HepG2 (cell line): ENCODE measurements around the gene SLC22A31. TPM values are rescaled to one million over a fixed set of nuclear protein-coding genes. Genes with fewer than 3 reads are reported as not detected.

ENCODE experiments used
- ATAC-seq: fragments of 200-7000 bp; cut with Tn5 transposase; 3 replicates; pipeline ENCODE4 v1.9.1; 2020; ENCODE audit warnings: mild to moderate bottlenecking, moderate library complexity
- BruUV-seq: library from RNA; stranded (reverse); fragments of 400-500 nt; replicated peaks from 2 replicates; lab custom pipeline; 2021; lab: Mats Ljungman, UMichigan
- CTCF ChIA-PET: fragments of 300-600 bp; formaldehyde crosslinking; extraction: SDS; loops from one replicate; lab custom pipeline; 2021; ENCODE audit warnings: low total read pairs, inconsistent platforms, low intra/inter-chr PET ratio; lab: Yijun Ruan, JAX
- POLR2A ChIA-PET: fragments of 350-600 bp; sonication (Branson Sonifier 250); formaldehyde crosslinking; loops from one replicate; lab custom pipeline; 2020; ENCODE audit warnings: antibody characterized with exemption, inconsistent platforms; lab: Yijun Ruan, JAX
- DNase-seq: peaks from one replicate; pipeline ENCODE4 v3.0.0-alpha.2; 2015; ENCODE audit warnings: low spot score
- FAIRE-seq: peaks from 3 replicates; lab custom pipeline; 2011; peaks lifted over from hg19 to GRCh38; lab: Jason Lieb, UNC
- H2AFZ ChIP-seq: one replicate; pipeline ENCODE4 v1.6.1; 2011; ENCODE audit warnings: low read length, inconsistent platforms
- H3K27ac ChIP-seq: fragments of 300-600 bp; 3 replicates; pipeline ENCODE4 v1.8.0; 2011; ENCODE audit warnings: mixed run types, mild to moderate bottlenecking, mixed read lengths, low read length, inconsistent platforms; ENCODE audit not compliant: insufficient read depth; ENCODE audit errors: extremely low read length
- H3K27me3 ChIP-seq, 2 experiments: fragments of 200-600 bp in 1 of 2; 2 replicates in 1 of 2; 3 replicates in 1 of 2; pipeline versions ENCODE4 v1.6.0 to v1.8.0; 2011; ENCODE audit warnings: low read length in 2 of 2, mild to moderate bottlenecking in 2 of 2, moderate library complexity in 2 of 2, inconsistent platforms in 1 of 2; ENCODE audit not compliant: insufficient read depth in 2 of 2, control insufficient read depth in 1 of 2
- H3K36me3 ChIP-seq, 2 experiments: fragments of 200-600 bp in 1 of 2; replicated peaks in 1 of 2; 2 replicates in 1 of 2; 3 replicates in 1 of 2; pipeline versions ENCODE4 v1.5.1 to v1.8.0; 2011; ENCODE audit warnings: low read length in 2 of 2, inconsistent platforms in 1 of 2; ENCODE audit not compliant: insufficient read depth in 2 of 2, control insufficient read depth in 1 of 2
- H3K4me1 ChIP-seq: 2 replicates; pipeline ENCODE4 v1.5.1; 2012; ENCODE audit warnings: low read length, inconsistent platforms; ENCODE audit not compliant: insufficient read depth
- H3K4me2 ChIP-seq: 2 replicates; pipeline ENCODE4 v1.6.0; 2011; ENCODE audit warnings: low read depth, low read length, inconsistent platforms
- H3K4me3 ChIP-seq, 3 experiments: fragments of 200-600 bp in 1 of 3; sonication (generic), shearing (Covaris generic) in 1 of 3; replicated peaks in 1 of 3; 2 replicates each; pipeline ENCODE4 v1.5.1; 2011 to 2016; ENCODE audit warnings: low read length in 3 of 3, inconsistent platforms in 2 of 3, low read depth in 2 of 3, mild to moderate bottlenecking in 2 of 3, control low read depth in 1 of 3, mixed read lengths in 1 of 3; ENCODE audit not compliant: insufficient read depth in 1 of 3
- H3K79me2 ChIP-seq: one replicate; pipeline ENCODE4 v1.6.1; 2011; ENCODE audit warnings: low read length, inconsistent platforms; ENCODE audit not compliant: insufficient read depth
- H3K9ac ChIP-seq: 2 replicates; pipeline ENCODE4 v1.6.0; 2011; ENCODE audit warnings: mild to moderate bottlenecking, low read depth, low read length, inconsistent platforms; ENCODE audit not compliant: insufficient read depth
- H3K9me3 ChIP-seq: 2 replicates; pipeline ENCODE4 v1.5.1; 2012; ENCODE audit warnings: mild to moderate bottlenecking, low read length
- H4K20me1 ChIP-seq: 2 replicates; pipeline ENCODE4 v1.6.0; 2011; ENCODE audit warnings: inconsistent platforms, mild to moderate bottlenecking, low read length, moderate library complexity; ENCODE audit not compliant: insufficient read depth
- AGO1 ChIP-seq: fragments of 200-400 bp; formaldehyde crosslinking; IDR thresholded peaks from 2 replicates; pipeline ENCODE4 v1.6.1; 2017; ENCODE audit warnings: mild to moderate bottlenecking, low read depth, low read length, moderate library complexity; ENCODE audit not compliant: poor library complexity, severe bottlenecking
- AKAP8 ChIP-seq: sonication (generic); formaldehyde crosslinking; IDR thresholded peaks from 2 replicates; pipeline ENCODE4 v1.5.1; 2020; ENCODE audit warnings: mild to moderate bottlenecking, missing genetic modification reagents
- HNRNPL ChIP-seq: fragments of 200-400 bp; formaldehyde crosslinking; IDR thresholded peaks from 2 replicates; pipeline ENCODE4 v1.6.1; 2017; ENCODE audit warnings: mild to moderate bottlenecking, low read depth, low read length
- KAT7 ChIP-seq: IDR thresholded peaks from 2 replicates; pipeline ENCODE4 v1.6.1; 2018; ENCODE audit warnings: borderline replicate concordance, missing compliant biosample characterization
- KDM2A ChIP-seq: sonication (generic); formaldehyde crosslinking; IDR thresholded peaks from 2 replicates; pipeline ENCODE4 v1.4.0; 2020; ENCODE audit warnings: low read depth, missing genetic modification reagents, borderline replicate concordance
- MAFG ChIP-seq: sonication (generic); formaldehyde crosslinking; IDR thresholded peaks from 2 replicates; pipeline ENCODE4 v1.5.1; 2020; ENCODE audit warnings: mild to moderate bottlenecking, missing genetic modification reagents
- MEIS1 ChIP-seq: sonication (generic); formaldehyde crosslinking; IDR thresholded peaks from 2 replicates; pipeline ENCODE4 v1.9.0; 2021; ENCODE audit warnings: mild to moderate bottlenecking, missing genetic modification reagents, moderate library complexity, borderline replicate concordance
- PITX1 ChIP-seq: sonication (generic); formaldehyde crosslinking; IDR thresholded peaks from 2 replicates; pipeline ENCODE4 v1.5.1; 2020; ENCODE audit warnings: mild to moderate bottlenecking, missing genetic modification reagents
- POLR2G ChIP-seq: fragments of 200-400 bp; formaldehyde crosslinking; IDR thresholded peaks from 2 replicates; pipeline ENCODE4 v1.6.1; 2018; ENCODE audit warnings: mild to moderate bottlenecking, low read depth, low read length, moderate library complexity
- SIN3A ChIP-seq: IDR thresholded peaks from 2 replicates; pipeline ENCODE4 v1.6.1; 2011; ENCODE audit warnings: low read depth, mild to moderate bottlenecking, control low read depth, low read length, borderline replicate concordance
- SNRNP70 ChIP-seq: fragments of 200-400 bp; formaldehyde crosslinking; IDR thresholded peaks from 2 replicates; pipeline ENCODE4 v1.6.1; 2017; ENCODE audit warnings: mild to moderate bottlenecking, low read depth, low read length, moderate library complexity
- SP140L ChIP-seq: sonication (generic); formaldehyde crosslinking; IDR thresholded peaks from 2 replicates; pipeline ENCODE4 v1.4.0; 2020; ENCODE audit warnings: missing genetic modification reagents, borderline replicate concordance
- TMF1 ChIP-seq: sonication (generic); formaldehyde crosslinking; IDR thresholded peaks from 2 replicates; pipeline ENCODE4 v1.8.1; 2022; ENCODE audit warnings: low read depth, missing genetic modification reagents
- ZFP36L1 ChIP-seq: sonication (generic); formaldehyde crosslinking; IDR thresholded peaks from 2 replicates; pipeline ENCODE4 v1.8.0; 2022; ENCODE audit warnings: mild to moderate bottlenecking, missing genetic modification reagents, moderate library complexity
- ZNF343 ChIP-seq: sonication (generic); formaldehyde crosslinking; IDR thresholded peaks from 2 replicates; pipeline ENCODE4 v1.4.0; 2020; ENCODE audit warnings: mild to moderate bottlenecking, missing genetic modification reagents
- ZNF557 ChIP-seq: sonication (generic); formaldehyde crosslinking; IDR thresholded peaks from 2 replicates; pipeline ENCODE4 v1.4.0; 2020; ENCODE audit warnings: missing genetic modification reagents
- ZNF567 ChIP-seq: sonication (generic); formaldehyde crosslinking; IDR thresholded peaks from 2 replicates; pipeline ENCODE4 v1.8.1; 2023; ENCODE audit warnings: mild to moderate bottlenecking, missing genetic modification reagents, borderline replicate concordance
- ZNF589 ChIP-seq: sonication (generic); formaldehyde crosslinking; conservative IDR thresholded peaks from 2 replicates; pipeline ENCODE4 v1.8.0; 2022; ENCODE audit warnings: mild to moderate bottlenecking, moderate library complexity, missing genetic modification reagents
- ZNF724P ChIP-seq: sonication (generic); formaldehyde crosslinking; IDR thresholded peaks from 2 replicates; pipeline ENCODE4 v1.8.0; 2022; ENCODE audit warnings: missing genetic modification reagents, borderline replicate concordance
- ZNF761 ChIP-seq: sonication (generic); formaldehyde crosslinking; conservative IDR thresholded peaks from 2 replicates; pipeline ENCODE4 v1.4.0; 2020; ENCODE audit warnings: mild to moderate bottlenecking, missing genetic modification reagents
- WGBS: methylation state at CpG from one replicate; pipeline ENCODE4 v1.1.6; 2017; ENCODE audit warnings: low lambda C conversion rate; 5-methylcytosine and 5-hydroxymethylcytosine counted together
- in situ Hi-C: cut with HindIII; loops from 2 replicates; pipeline ENCODE4 v1.10.0; 2017; ENCODE audit warnings: low pct_unique_long_range_greater_than_20kb; ENCODE audit not compliant: extremely low pct_ligation_motif_present
- intact Hi-C: fragments of 100-400 bp; cut with micrococcal nuclease; formaldehyde crosslinking; loops from one replicate; pipeline ENCODE4 v1.10.0; 2022; ENCODE audit not compliant: unreplicated experiment
- polyA plus RNA-seq, 8 experiments: library from polyadenylated mRNA; depleted of rRNA in 3 of 8; stranded (reverse) in 7 of 8; unstranded in 1 of 8; fragments of >200 nt; fragmentation: Illumina TruSeq in 4 of 8; extraction: Trizol in 4 of 8; gene quantifications; 2 replicates each; pipeline versions ENCODE4 v1.2.1 to v1.2.3, GENCODE V29; 2011 to 2016; ENCODE audit warnings: low read depth in 4 of 8, missing spikeins in 1 of 8, mixed read lengths in 1 of 8; ENCODE audit not compliant: insufficient read depth in 1 of 8
- total RNA-seq, 5 experiments: library from RNA; depleted of rRNA; stranded (reverse); fragments of >200 nt; fragmentation: Illumina TruSeq; extraction: Trizol; gene quantifications; 2 replicates each; pipeline ENCODE4 v1.2.3, GENCODE V29; 2016; ENCODE audit warnings: low read depth in 1 of 5
- TF ChIP-seq, protein P1 (sequence below): sonication (generic); formaldehyde crosslinking; IDR thresholded peaks from 2 replicates; pipeline ENCODE4 v1.4.0; 2020; ENCODE audit warnings: mild to moderate bottlenecking, missing genetic modification reagents, borderline replicate concordance

Gene SLC22A31
- total and polyA plus RNA-seq, 2 of the 13 experiments (the other 11 are each of a cell fraction or from before 2014, with no cell fraction given), result 67.3 to 83.3 TPM

DNA sequence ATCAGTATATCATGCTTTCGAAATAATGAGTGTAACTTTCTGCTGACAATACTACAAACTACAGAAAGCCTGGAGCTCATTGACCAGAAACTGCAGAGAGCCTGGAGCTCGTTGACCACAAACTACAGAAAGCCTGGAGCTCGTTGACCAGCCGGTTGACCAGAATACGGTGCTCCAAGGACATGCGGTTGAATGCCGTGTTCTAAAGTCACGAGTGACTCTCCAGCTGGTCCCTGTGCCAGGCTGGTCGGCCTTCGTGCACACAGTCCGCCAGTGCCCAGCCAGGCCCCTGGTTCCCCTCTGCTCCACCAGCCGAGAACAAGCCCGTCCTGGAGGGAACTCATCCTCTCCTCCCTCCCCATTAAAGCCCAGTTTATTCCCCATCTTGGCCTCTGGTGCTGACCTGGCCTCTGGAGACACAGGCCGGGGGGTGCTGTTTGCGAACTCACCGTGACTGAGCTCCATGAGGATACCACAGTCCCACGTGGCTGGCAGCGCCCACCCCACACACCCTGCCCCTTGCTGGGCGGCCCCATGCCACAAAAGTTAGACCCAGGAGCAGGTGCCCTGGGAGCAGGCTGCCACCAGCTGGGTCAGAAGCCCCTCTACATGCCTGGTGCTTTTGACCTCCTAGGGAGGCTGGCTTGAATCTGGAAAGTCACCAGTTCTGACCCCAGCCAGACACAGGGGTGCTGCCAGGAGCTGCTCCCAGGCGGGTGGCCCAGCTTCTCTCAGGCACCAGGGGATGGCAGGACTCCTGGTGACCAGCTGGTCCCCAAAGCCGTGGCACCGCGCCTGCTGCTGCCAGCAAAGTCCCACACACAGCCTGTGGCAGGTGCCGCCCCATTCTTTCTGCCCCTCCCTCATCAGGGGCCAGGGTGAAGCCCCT is 44.2 kb downstream of the SLC22A31 start:
- in situ Hi-C loops, result no loop called here

DNA sequence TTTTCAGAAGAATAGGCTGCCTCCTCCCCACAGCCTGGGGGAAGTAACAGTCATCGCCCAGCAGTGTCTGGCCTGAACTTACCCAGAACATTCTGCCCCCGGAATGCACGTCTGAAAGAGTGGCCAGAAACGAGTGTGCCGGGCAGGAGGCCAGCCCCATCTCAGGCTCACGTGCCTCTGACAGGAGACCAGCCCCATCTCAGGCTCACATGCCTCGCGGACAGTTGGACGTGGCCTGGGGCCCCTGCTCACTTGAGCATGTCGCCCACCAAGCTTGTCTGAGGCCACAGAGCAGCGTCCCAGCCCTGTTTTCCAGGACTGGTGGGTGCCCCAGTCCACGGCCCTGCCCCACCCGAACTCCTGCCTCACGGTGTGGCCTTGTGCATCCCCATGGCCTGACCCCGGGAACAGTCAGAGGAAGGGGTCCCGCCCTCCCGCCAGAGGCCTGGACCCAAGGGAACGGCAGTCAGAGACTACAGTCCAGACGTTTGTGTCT is 45.1 kb downstream of the SLC22A31 start:
- DNase-seq (no peak), FAIRE-seq (no peak), ATAC-seq (peak; percentile 1; the same call in 2 of the 3 replicates)
- Histone ChIP-seq H3K27me3 (peaks cover 17 to 30% of the 10 kb centered on the region in 2 experiments), H3K36me3 (peaks cover 0 to 1% of the 10 kb centered on the region in 2 experiments; a peak in 2 of 5 replicates), H2AFZ (no peak overlapping the region), H4K20me1 (no peaks in the 10 kb centered on the region; the same call in 1 of the 2 replicates), H3K4me2 (no peak overlapping the region), H3K4me3 (no peak overlapping the region), H3K4me1 (peaks cover 39% of the 10 kb centered on the region), H3K27ac (no peak overlapping the region), H3K9me3 (no peaks in the 10 kb centered on the region), H3K79me2 (no peaks in the 10 kb centered on the region), H3K9ac (no peak overlapping the region)
- in situ Hi-C loops (no loop called here), intact Hi-C loops (no loop called here)
- ChIA-PET POLR2A (interaction anchor here (1.1 kb wide), 1 partner anchor 12 kb away, joined by 3 read pairs; no protein-coding TSS in a partner anchor), CTCF (no interaction called here)
- BruUV-seq, result no TSS peak
- WGBS, result 23% methylated on average over 6 of the region's 19 CpGs
- TF ChIP-seq ZNF724P (no peak), ZNF567 (CRISPR knock-in tag) (no peak), SNRNP70 (no peak), ZNF343 (CRISPR knock-in tag) (no peak), MAFG (CRISPR knock-in tag) (no peak), MEIS1 (CRISPR knock-in tag) (no peak), KAT7 (CRISPR knock-in tag) (no peak), SIN3A (no peak), ZNF761 (CRISPR knock-in tag) (no peak), ZNF557 (no peak), ZFP36L1 (CRISPR knock-in tag) (no peak)
- TF ChIP-seq, protein P1, sequence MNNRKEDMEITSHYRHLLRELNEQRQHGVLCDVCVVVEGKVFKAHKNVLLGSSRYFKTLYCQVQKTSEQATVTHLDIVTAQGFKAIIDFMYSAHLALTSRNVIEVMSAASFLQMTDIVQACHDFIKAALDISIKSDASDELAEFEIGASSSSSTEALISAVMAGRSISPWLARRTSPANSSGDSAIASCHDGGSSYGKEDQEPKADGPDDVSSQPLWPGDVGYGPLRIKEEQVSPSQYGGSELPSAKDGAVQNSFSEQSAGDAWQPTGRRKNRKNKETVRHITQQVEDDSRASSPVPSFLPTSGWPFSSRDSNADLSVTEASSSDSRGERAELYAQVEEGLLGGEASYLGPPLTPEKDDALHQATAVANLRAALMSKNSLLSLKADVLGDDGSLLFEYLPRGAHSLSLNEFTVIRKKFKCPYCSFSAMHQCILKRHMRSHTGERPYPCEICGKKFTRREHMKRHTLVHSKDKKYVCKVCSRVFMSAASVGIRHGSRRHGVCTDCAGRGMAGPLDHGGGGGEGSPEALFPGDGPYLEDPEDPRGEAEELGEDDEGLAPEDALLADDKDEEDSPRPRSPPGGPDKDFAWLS (CRISPR knock-in tag), result no peak

More for the DNA sequence above, 44.2 kb downstream of the SLC22A31 start:
- H3K4me3 ChIP-seq, result no peak overlapping the region
- intact Hi-C loops, result no loop called here
- H3K4me2 ChIP-seq, result no peak overlapping the region
- ATAC-seq, result peak; percentile 4; the same call in 2 of the 3 replicates
- H3K27ac ChIP-seq, result no peak overlapping the region
- TF ChIP-seq HNRNPL, result 0 out of 2 replicates have a peak, but pooled peaks have one; percentile 56
- TF ChIP-seq AKAP8 (CRISPR knock-in tag), result peak; percentile 46; the same call in 1 of the 2 replicates
- peak; percentile 68 for TF ChIP-seq KDM2A (CRISPR knock-in tag)
- no peak for TF ChIP-seq ZNF589 (CRISPR knock-in tag)
- TF ChIP-seq PITX1 (CRISPR knock-in tag), result peak; percentile 41; the same call in 1 of the 2 replicates
- no peak for TF ChIP-seq SP140L (CRISPR knock-in tag)
- TF ChIP-seq AGO1, result peak; percentile 39
- TF ChIP-seq TMF1 (CRISPR knock-in tag), result 0 out of 2 replicates have a peak, but pooled peaks have one; percentile 19
- peak; percentile 42; the same call in 1 of the 2 replicates for TF ChIP-seq POLR2G
- ChIA-PET CTCF (no interaction called here), POLR2A (interaction anchor here (1.1 kb wide), 1 partner anchor 11 kb away, joined by 3 read pairs; no protein-coding TSS in a partner anchor)
- WGBS, result 33% methylated on average over 19 of the region's 24 CpGs
- no peak for DNase-seq
- no peaks in the 10 kb centered on the region for H3K36me3 ChIP-seq
- no peaks in the 10 kb centered on the region for H3K9me3 ChIP-seq
- H4K20me1 ChIP-seq, result no peaks in the 10 kb centered on the region; the same call in 1 of the 2 replicates
- peaks cover 39% of the 10 kb centered on the region for H3K4me1 ChIP-seq
- BruUV-seq, result TSS peak; percentile 39
- H3K79me2 ChIP-seq, result no peaks in the 10 kb centered on the region
- no peak overlapping the region for H2AFZ ChIP-seq
- FAIRE-seq, result no peak
- H3K27me3 ChIP-seq, result peaks cover 19 to 38% of the 10 kb centered on the region in 2 experiments
- H3K9ac ChIP-seq, result no peak overlapping the region
